GM18870 (cell line): ENCODE data around the gene UTP25.
"Not testable (repeated sequence)": the region's sequence is repeated elsewhere in the genome, so short reads cannot be mapped to it uniquely, and the experiment has no call there.

Experiments used
- ATAC-seq: cut with Tn5 transposase; IDR thresholded peaks from one replicate; pipeline ENCODE4 v1.9.1; 2021; ENCODE audit warnings: moderate library complexity; ENCODE audit not compliant: unreplicated experiment

UTP25 gene

DNA sequence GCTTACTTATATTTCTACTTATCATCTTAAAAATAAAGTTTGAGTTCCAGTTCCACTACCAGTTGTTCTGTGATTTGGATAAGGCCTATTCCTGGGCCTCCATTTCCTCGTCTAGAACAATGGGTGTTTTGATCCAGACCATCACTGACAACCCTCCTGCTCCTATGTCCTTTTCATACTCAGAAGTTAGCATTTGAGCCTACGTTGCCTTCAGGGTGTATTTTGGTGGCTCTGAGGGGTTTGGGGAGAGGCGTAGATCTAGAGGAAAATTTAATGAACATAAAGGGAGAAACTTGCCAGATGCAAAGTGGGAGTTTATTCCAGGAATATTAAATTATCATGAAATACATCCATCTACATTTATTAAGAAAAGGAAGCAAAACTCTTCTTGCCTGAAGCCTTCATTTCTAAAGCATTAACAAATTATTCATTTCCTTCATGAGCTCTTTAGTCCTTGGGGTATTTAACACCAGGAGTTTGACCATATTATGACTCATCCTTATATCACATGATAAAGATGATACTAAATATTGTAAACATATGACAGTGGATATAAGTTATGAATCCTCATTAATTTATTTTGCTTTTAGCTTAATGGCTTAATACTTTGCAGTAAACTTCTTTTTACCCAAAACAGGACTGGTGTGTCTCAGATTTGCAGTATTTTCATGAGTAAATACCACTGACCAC is 63.0 kb downstream of the UTP25 start:
- no peak for ATAC-seq

DNA sequence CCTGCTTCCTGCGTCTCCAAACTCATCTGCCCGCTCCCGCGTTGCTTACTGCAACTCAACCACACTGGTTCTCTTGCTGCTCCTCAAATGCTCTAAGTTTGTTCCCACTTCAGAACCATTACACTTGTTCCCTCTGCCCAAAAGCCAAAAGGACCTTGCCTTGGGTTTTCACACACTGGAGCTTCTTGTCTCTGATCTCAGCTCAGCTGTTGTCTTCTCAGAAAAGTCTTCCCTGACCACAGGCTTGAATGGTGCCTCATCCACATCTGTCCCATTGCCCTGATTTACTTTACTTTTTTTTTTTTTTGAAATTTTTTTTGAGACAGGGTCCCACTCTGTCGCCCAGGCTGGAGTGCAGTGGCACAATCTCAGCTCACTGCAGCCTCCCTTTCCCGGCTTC is 66.0 kb downstream of the UTP25 start:
- no peak for ATAC-seq

DNA sequence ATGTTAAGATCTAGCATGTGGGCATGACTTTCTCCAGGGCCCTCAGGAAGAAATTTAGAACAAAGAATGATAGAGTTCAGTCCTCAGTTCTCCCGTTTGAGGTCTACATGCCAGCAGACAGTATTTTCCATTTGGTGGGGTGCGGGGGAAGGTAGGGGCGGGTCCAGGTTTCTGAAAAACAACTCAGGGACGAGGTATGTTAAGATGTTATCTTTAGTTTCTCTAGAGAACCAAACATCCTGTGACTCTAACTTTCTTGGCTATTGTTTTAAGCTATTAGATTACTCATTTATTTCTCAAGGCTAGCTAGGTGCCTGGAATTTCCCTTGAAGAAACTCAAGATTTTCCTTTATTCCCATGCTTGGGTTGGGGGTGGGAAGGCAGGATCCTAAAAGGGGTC is 67.9 kb downstream of the UTP25 start:
- no peak for ATAC-seq

- ATAC-seq = no peak
These were observed 68.6 kb downstream of the UTP25 start for GRCh38 chr1:209896346-209896745.

DNA sequence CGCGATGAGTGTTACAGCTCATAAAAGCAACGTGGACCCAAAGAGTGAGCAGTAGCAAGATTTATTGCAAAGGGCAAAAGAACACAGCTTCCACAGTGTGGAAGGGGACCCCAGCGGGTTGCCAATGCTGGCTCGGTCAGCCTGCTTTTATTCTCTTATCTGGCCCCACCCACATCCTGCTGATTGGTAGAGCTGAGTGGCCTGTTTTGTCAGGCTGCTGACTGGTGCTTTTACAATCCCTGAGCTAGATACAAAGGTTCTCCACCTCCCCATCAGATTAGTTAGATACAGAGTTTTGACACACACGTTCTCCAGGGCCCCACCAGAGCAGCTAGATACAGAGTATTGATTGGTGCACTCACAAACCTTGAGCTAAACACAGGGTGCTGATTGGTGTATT is 70.5 kb downstream of the UTP25 start:
- not testable (repeated sequence) for ATAC-seq

- ATAC-seq = not testable (repeated sequence)
These were observed 71.1 kb downstream of the UTP25 start for GRCh38 chr1:209898851-209899250.

DNA sequence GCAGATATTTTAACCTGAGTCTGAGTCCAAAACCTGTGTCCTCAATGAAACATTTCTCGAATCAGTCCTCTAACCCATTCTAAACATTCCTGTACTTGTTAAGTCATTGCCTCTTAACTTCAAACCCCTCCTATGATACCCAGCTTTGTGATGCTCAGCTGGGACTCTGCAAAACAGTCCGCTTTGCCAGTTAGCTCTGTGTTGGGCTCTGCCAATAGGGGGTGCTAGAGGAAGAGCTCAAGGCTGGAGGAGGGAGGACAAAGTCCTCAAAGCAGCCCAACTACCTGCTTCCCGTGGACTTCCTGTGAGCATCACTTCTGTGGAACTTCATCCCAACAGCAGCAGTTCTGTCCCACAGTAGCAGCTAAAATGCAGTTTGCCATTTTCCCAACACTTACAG is 72.2 kb downstream of the UTP25 start:
- ATAC-seq = no peak

GRCh38 chr1:209900734-209901133 is 73.0 kb downstream of the UTP25 start:
- no peak for ATAC-seq

DNA sequence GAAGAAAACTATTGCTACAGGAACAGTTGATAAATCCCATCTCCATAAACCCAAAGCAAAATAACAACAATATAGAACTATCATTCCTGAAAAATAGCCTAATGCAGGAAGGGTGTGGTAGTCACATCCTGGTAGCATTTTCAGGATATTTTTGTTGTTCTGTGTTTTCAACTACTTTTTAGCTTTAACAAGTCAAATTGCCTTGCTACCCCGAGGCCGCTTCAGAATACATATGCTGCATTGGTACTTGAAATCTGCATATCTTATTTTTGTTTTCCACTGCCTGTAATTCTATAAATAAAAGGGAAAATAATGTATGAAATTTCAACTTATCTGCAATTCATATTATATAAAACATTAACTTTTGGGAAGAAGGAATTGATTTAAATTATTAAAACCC is 73.4 kb downstream of the UTP25 start:
- no peak for ATAC-seq

DNA sequence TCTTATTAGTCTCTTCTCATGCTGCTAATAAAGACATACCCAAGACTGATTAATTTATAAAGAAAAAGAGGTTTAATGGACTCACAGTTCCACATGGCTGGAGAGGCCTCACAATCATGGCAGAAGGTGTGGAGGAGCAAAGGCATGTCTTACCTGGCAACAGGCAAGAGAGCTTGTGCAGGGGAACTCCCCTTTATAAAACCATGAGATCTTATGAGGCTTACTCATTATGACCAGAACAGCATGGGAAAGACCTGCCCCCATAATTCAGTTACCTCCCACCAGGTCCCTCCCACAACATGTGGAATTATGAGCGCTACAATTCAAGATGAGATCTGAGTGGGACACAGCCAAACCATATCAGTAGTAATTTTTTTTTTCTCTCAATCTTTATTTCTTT is 77.0 kb downstream of the UTP25 start:
- not testable (repeated sequence) for ATAC-seq
